IPS-18c (cell line): ENCODE results near the gene BARX2.

Experiments
- H3K4me3 ChIP-seq: 2 replicates; pipeline ENCODE4 v1.7.0; 2013; ENCODE audit warnings: low read depth, mild to moderate bottlenecking, low read length, moderate library complexity; ENCODE audit not compliant: insufficient read depth
- H3K9me3 ChIP-seq: one replicate; pipeline ENCODE4 v1.6.1; 2013; ENCODE audit warnings: mild to moderate bottlenecking, low read length, moderate library complexity; ENCODE audit not compliant: control insufficient read depth, insufficient read depth

The BARX2 gene

DNA sequence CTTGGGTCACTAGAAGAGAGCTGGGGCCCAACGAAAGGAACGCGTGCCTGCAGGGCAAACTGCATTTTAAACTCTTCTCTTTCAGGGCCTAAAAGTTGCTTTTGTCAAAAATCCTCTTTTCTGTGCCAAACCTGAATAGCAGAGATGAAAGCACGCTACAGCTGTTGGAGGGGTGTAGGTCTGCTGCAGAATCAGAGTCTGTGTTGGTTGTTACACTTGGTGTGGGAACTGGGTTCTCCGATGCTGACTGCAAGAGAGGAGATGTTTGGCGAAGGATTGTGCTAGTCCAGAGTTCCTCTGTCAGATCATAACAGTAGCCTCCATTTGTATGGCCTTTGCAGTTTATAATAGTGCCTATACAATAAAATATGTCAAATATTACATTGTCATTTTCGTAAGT is 41.8 kb downstream of the BARX2 start:
- H3K9me3 ChIP-seq: no peaks in the 10 kb centered on the region
- no peak overlapping the region for H3K4me3 ChIP-seq

DNA sequence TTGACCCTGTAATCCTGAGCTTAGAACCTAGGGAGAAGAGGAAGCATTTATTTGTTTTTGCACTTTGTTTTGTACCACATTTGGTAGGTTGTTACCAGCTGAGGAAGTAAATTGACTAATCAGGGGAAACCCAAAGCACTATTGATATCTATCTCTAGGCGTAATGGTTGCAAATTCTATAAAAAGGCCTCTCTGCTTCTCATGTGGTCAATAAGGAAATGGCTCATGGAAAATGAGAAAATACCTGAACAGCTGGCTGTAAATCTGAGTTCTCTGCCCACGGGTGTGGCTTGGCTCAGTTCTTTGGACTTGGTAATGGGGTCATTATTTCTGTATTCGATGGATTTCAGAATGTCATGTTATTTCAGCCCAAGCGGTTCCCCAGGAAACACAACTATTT is 42.4 kb downstream of the BARX2 start:
- no peaks in the 10 kb centered on the region for H3K9me3 ChIP-seq

DNA sequence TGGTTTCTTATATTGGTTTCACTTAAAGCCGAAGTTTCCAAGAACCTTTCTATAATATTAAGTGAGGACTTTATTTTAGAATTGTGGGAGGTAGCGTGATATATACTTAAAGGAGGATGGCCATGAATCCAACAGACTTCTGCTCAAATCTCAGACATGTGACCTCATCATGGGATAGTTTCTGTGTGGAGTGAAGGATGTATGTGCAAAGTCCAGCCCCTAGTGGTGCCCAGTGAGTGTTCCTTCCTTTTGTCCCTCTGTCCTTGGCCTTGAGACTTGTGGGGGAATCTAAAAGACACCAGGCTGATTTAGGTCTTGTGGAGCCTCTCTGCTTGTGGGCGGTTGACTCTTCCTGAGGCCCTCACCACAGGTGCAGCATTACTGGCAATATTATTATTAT is 43.7 kb downstream of the BARX2 start:
- Histone ChIP-seq H3K4me3 (no peak overlapping the region), H3K9me3 (no peaks in the 10 kb centered on the region)

More for the DNA sequence above, 42.4 kb downstream of the BARX2 start:
- no peak overlapping the region for H3K4me3 ChIP-seq

DNA sequence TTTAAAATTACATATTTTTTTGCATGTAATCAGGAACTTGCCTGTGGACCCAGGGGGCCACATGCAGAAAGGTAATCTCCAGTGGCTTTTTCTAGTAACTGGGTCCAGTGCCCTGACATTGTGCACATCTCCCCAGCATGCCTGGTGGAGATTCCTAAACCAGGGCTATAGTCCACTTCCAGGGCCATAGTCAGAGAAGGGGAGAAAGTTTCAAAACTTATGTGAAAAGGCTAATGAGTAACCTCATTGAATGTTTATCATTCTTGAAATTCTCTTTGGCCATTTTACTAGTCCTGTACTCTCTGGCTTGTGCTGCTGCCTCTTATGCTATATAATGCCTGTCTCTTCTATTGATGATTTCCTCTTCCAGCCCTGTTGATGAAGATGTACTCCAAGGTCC is 47.8 kb downstream of the BARX2 start:
- Histone ChIP-seq H3K4me3 (no peak overlapping the region), H3K9me3 (no peaks in the 10 kb centered on the region)

DNA sequence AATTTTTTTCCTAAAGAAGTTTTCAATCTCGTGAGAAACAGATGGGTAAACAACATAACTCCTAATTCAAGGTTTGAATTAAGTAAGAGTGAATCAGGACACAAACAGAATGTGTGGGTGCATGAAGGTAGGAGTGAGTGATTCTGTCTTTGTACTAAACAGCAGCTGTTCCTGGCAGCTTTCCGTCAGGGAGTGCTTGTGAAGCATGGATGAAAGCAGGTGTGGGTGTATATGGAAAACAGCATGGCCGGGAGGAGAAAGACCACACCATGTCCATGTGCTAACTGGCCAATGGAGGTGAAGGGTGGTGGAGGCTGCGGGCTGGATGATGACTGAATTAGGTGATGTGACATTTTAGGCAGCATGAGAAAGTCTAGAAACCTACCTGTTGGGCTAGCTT is 49.6 kb downstream of the BARX2 start:
- no peaks in the 10 kb centered on the region for H3K9me3 ChIP-seq

DNA sequence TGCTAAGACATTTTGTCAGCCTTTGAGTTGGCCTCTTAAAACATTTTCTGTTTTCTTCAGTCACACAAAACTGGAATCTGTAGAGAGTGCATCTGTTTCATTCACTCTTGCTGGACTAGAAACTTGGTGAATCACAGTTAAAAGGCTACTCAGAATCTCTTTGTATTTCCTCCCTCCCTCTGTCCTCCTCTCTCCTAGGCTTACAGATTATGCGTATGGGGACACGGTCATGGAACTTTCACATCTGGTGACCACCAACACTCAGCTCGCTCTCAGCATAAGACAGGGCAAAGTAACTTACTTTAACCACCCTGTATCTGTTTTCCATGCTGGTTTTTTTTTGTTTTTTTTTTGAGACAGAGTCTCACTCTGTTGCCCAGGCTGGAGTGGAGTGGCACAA is 50.4 kb downstream of the BARX2 start:
- no peaks in the 10 kb centered on the region for H3K9me3 ChIP-seq
- H3K4me3 ChIP-seq: no peak overlapping the region

More for the DNA sequence above, 49.6 kb downstream of the BARX2 start:
- no peak overlapping the region for H3K4me3 ChIP-seq

DNA sequence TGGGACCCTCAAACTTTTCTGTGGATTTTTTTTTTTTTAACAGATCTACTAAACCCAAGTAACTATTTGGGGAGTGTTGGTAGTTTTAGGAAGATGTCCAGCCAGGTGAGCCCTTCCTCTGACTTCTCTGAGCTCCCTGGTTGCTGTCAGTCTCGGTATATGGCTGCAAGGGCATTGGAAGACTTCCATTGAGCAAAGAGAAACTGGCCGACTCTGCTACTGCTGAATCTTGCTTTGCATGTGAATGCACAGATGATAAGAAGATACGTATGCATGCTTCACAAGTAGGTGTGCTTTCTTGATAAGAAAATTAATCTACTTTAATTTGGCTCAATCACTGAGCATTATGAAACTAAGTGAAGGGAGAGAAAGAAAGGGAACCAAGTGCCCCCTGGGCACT is 51.1 kb downstream of the BARX2 start:
- Histone ChIP-seq H3K4me3 (no peak overlapping the region), H3K9me3 (no peaks in the 10 kb centered on the region)

DNA sequence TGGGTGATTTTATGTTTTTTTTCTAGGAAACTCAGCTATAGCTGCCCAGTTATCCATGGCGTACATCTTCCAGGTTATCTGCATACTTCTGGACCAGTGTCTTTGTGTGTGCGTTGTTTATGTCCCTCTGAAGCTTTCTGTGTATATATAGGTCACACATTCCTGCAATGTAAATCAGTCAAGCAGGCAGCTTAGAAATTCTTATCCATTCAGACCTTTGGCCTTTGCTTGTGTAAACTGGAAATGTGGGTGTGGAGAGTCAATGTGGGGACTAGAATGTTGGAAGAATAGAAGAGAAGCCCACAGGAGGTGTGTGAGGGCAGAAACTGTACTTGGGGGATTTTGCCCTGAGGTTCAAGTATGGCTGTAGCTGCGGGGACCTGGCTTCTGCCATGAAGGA is 51.7 kb downstream of the BARX2 start:
- no peak overlapping the region for H3K4me3 ChIP-seq
- H3K9me3 ChIP-seq: no peaks in the 10 kb centered on the region

DNA sequence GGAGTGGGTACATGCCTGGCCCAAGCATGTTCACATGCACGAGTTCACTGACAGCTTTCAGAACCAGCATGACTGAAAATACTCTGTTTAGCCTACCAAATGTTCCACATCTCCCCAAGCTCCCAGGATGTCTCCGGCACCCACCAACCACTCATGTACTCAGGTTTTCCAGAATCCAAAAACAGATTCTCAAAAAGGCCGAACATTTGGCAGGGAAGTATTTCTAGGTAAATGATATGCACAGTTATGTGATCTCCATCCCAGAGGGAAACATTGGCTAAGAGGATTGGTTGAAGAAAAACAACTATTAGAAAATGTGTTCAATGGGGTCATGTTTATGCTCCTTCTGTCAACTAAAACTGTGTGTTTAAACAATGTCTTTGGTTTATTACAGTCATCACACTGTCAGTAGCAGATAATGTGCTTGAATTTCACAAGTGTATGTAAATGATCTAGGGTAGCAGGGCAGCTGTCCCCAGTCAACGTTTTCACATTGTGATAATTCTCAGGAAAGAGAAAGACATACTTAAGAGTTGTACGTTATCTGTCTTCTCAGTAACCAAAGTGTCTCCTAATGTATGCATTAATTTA is 52.3 kb downstream of the BARX2 start:
- Histone ChIP-seq H3K9me3 (no peaks in the 10 kb centered on the region), H3K4me3 (no peak overlapping the region)

DNA sequence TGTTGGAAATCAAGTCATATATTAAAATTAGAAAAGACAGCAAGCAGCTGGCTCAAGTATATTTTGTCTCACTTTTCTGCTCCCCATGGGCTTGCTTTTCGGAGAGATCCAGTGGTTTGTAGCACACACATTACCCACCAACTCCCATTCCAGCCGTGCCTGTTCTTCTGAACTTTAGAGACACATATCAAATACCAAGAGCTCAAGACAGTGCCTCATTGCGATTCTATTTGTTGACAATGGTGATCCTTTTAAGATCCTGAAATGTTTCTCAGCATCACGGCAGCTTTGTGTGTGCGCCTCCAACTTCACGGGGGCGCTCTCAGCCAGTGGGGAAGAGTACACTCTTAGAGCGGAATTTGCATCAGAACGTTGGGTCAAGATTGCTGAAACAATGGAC is 52.9 kb downstream of the BARX2 start:
- Histone ChIP-seq H3K4me3 (no peak overlapping the region), H3K9me3 (no peaks in the 10 kb centered on the region)

DNA sequence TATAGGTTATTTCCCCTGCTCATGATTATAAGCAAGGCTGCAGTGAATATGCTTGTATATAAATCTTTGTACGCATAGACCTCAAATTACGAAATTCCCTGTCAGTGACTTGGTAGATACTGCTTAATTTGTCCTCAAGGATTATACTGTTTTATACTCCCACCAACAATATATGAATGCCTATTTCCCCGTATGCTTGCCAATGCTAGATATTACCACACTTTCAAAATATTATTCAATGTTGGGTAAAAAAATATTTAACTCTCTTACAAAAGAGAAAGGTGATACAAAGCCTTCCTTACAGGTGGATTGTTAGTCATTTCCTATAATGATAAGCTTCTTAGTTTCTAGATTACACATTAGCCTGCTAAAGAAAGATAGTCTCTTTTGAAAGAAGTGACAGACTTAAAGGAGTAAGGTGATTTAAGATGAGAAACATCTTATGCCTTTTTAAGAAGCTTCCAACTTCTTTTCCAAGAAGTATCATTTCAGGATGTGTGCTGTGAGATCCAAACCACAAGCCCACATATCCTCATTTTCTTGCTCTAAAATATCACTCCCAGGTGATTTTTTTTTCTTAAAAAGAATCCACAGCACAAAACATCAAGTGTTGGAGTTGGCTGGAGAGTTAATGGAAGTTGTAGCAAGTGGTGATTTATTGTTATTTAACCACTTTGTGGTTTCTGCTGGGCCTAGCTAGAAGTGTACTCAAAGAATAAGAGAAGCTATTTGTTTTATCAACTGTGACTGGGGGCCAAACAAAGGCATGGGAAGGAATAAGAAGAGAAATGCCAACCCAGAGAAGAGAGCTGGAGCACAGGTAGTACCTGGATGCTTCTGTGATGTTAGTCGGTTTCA is 59.2 kb downstream of the BARX2 start:
- Histone ChIP-seq H3K4me3 (no peak overlapping the region), H3K9me3 (no peaks in the 10 kb centered on the region)

DNA sequence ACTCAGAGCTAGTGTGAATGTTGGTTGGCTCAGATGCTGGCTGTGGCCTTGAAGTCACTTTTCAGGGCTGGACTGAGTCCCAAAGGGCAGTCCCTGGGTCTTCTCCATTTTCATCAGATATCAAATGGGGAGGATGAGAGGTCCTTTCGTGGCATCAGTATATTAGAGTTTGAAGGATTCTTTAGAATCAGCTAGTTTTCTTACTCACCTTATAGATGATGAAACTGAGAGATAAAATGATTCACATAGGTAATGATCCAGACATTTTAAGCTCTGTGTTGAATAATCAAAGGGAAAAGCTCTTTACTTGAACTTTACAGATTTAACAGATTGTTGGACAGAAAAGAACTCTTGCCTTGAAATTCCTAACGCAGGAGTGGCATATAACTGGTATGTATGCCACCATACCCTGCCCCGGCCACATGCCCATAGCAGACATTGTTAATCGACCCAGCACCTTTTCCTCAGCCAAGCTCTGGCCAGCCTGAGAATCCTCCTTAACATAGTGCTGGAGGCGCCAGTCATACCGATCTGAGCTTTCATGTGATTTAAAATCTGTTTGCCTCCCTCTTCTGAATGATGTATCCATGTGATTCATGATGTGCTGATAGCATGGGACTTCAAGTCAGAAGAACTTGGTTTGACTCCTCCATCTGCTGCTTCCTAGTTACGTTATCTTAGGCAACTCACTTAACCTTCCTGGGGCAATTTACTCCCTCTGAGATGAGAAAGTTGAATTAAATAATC is 60.0 kb downstream of the BARX2 start:
- H3K9me3 ChIP-seq: no peaks in the 10 kb centered on the region
- H3K4me3 ChIP-seq: no peak overlapping the region; the same call in 1 of the 2 replicates

DNA sequence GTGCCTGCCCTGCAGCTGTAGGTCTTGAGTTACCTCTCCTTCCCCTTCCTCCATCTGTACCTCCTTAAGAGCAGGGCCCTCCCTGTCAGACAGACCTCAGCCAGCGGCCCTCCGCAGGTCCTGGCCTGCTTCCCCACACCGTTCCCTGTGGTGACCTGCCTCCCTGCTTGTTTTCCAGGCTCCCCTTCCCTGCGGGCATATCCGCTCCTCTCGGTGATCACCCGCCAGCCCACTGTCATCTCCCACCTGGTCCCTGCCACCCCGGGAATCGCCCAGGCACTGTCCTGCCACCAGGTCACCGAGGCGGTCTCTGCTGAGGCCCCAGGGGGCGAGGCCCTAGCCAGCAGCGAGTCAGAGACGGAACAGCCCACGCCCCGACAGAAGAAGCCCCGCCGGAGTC is 60.9 kb downstream of the BARX2 start:
- H3K9me3 ChIP-seq: no peaks in the 10 kb centered on the region
- H3K4me3 ChIP-seq: no peak overlapping the region

DNA sequence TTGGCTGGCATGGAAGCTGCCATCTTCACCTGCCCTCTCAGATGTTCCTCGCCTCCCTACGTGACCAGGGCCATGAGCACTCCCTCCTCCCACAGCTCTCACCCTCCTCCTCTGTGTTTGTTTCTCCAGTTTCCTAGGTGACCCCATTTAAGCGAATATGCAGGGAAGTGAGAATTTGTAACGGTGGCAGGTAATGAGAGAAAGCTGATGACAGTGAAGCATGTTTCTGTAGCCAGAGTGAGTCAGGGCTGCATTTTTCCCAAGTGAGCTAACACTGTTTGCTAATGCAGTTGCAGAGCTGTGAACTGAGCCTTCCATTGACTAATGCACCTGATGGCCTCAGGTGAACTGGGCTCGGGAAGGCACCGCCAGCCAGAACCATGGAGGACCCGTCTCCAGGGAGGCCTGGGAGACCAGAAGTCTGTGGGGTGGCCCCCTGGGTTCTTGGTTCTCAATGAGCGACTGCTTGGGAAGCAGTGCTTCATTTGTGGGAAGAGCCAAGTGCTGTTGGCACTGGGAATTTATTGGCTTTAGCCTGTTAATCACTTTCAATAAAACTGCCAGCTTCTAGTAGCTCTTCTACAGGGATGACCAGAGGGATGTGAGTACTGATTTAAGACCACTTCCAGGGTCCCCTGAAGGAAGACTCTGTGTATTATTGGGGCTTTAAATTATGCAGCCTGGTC is 64.5 kb downstream of the BARX2 start:
- Histone ChIP-seq H3K4me3 (no peak overlapping the region), H3K9me3 (no peaks in the 10 kb centered on the region)

DNA sequence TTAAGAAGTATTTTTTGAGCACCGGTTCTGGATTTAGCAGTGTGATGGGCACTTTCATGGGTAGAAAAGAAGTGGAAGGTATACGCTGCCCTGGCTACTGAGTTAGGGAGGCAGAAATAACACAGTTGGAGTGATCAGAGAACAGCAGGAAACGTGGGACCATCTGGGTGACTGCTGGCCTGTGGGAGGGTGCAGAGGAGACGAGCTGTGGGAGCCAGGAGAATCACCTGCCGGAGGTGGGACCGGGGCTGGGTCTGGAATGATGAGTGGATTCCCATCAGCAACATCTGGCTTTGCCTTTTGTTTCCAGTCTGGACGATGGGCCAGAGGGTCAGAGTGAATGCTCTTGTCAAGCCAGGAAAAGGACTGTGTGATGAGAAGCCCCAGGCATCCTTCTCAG is 66.5 kb downstream of the BARX2 start:
- no peak overlapping the region for H3K4me3 ChIP-seq
- H3K9me3 ChIP-seq: no peaks in the 10 kb centered on the region

DNA sequence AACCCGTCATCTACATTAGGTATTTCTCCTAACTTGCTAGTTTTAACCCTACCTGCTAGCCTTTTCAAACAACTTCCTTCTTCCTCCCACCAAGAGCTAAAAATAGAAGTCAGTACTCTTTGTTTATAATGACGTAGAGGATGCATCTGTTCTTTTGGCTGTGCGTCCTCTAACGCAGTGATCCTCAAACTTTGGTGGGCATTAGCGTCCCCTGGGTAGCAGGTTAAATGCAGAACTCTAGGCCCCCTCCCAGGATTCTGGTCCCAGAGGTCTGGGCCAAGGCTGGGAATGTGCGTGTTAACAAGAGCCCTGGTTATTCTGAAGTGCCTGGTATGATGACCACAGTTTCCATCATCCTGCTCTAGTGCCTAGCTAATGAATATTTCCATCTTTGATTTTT is 67.6 kb downstream of the BARX2 start:
- H3K4me3 ChIP-seq: no peak overlapping the region
- H3K9me3 ChIP-seq: no peaks in the 10 kb centered on the region

DNA sequence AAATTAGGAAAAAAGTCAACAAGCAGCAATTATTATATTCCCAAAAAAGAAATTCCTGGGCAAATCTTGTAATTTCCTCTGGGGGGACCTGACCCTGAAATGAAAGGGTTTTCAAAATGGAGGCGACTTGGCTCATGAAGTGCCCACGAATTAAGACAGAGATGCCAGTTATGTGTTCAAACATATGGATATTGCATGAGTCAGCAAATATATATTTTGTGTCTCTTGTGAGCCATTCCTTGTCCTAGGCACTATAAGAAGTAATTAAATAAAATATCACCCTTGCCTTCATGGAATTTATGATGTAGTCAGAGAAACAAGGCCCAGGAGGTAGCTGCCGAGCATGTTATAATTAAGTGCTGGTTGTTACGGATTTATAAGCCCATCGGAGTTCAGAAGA is 68.6 kb downstream of the BARX2 start:
- Histone ChIP-seq H3K4me3 (no peak overlapping the region), H3K9me3 (no peaks in the 10 kb centered on the region)

DNA sequence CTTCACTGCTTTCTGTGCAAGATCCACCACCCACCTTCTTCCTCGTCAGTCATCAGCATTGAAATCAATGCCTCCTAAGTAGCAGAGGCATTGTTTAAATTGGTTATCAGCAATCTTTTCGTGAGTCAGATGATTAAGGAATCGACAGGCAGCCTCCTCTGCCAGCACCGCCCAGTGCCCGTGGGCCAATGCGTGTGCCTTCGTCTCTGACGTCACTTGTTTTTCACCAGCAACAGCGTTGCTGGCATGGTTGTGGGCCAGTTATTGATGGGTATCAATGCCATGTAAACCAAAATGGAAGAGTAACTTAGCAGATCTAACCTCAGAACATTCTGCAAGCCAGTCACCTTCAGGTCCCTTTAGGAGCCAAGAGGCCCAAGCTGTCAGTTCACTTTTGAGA is 69.6 kb downstream of the BARX2 start:
- no peaks in the 10 kb centered on the region for H3K9me3 ChIP-seq
- H3K4me3 ChIP-seq: no peak overlapping the region
